DOHH2 (cell line): ENCODE measurements around the gene OR5AU1.

Source experiments
- H3F3A ChIP-seq: fragments of 200-600 bp; sonication (generic), shearing (Covaris generic); 2 replicates; pipeline ENCODE4 v1.6.0; 2016; ENCODE audit warnings: antibody characterized with exemption, mild to moderate bottlenecking; ENCODE audit not compliant: control insufficient read depth, insufficient read depth
- H3K27ac ChIP-seq: fragments of 200-600 bp; sonication (generic); 2 replicates; pipeline ENCODE4 v1.5.1; 2014; ENCODE audit warnings: low read depth, mild to moderate bottlenecking, low read length, moderate library complexity
- H3K27me3 ChIP-seq: fragments of 200-600 bp; sonication (generic); 2 replicates; pipeline ENCODE4 v1.6.1; 2014; ENCODE audit warnings: mild to moderate bottlenecking, low read length, mixed read lengths; ENCODE audit not compliant: control insufficient read depth
- H3K36me3 ChIP-seq: fragments of 200-600 bp; sonication (generic); 2 replicates; pipeline ENCODE4 v1.6.1; 2014; ENCODE audit warnings: mild to moderate bottlenecking, low read length, moderate library complexity, mixed read lengths; ENCODE audit not compliant: control insufficient read depth
- H3K4me1 ChIP-seq: fragments of 200-600 bp; sonication (generic); 2 replicates; pipeline ENCODE4 v1.6.1; 2014; ENCODE audit warnings: mild to moderate bottlenecking, low read length, mixed read lengths; ENCODE audit not compliant: control insufficient read depth
- H3K4me2 ChIP-seq: fragments of 200-600 bp; sonication (generic); 2 replicates; pipeline ENCODE4 v1.6.0; 2014; ENCODE audit warnings: mild to moderate bottlenecking, low read length, moderate library complexity
- H3K4me3 ChIP-seq: fragments of 200-600 bp; sonication (generic); 2 replicates; pipeline ENCODE4 v1.5.1; 2014; ENCODE audit warnings: mild to moderate bottlenecking, low read length, mixed read lengths
- H3K79me2 ChIP-seq: fragments of 200-600 bp; sonication (generic); 2 replicates; pipeline ENCODE4 v1.6.1; 2014; ENCODE audit warnings: mild to moderate bottlenecking, low read length, mixed read lengths; ENCODE audit not compliant: control insufficient read depth
- H3K9me2 ChIP-seq: fragments of 200-600 bp; sonication (generic); replicated peaks from 2 replicates; pipeline ENCODE4 v1.6.1; 2014; ENCODE audit warnings: mild to moderate bottlenecking, low read length, mixed read lengths; ENCODE audit not compliant: control insufficient read depth
- H3K9me3 ChIP-seq: fragments of 200-600 bp; sonication (generic); 2 replicates; pipeline ENCODE4 v1.6.1; 2014; ENCODE audit warnings: antibody characterized with exemption, low read length, mixed read lengths; ENCODE audit not compliant: control insufficient read depth, insufficient read depth
- H4K20me1 ChIP-seq: fragments of 200-600 bp; sonication (generic); 2 replicates; pipeline ENCODE4 v1.6.0; 2014; ENCODE audit warnings: low read depth, mild to moderate bottlenecking, antibody characterized with exemption, low read length, moderate library complexity; ENCODE audit not compliant: control insufficient read depth, insufficient read depth
- CTCF ChIP-seq: fragments of 200-600 bp; sonication (generic); IDR thresholded peaks from one replicate; pipeline ENCODE4 v1.5.1; 2014; ENCODE audit warnings: antibody characterized with exemption, mild to moderate bottlenecking, low read depth, low read length; ENCODE audit not compliant: poor library complexity, severe bottlenecking
- EZH2phosphoT487 ChIP-seq: fragments of 200-600 bp; sonication (generic); IDR thresholded peaks from 2 replicates; pipeline ENCODE4 v1.6.1; 2017; ENCODE audit warnings: borderline replicate concordance, mild to moderate bottlenecking, antibody characterized with exemption, low read length, moderate library complexity, mixed read lengths

Gene OR5AU1

GRCh38 chr14:21123429-21123828 is 32.4 kb downstream of the OR5AU1 start:
- H3K4me1 ChIP-seq: no peaks in the 10 kb centered on the region
- H4K20me1 ChIP-seq: no peaks in the 10 kb centered on the region
- no peak overlapping the region for H3K4me3 ChIP-seq
- no peak overlapping the region for H3K27ac ChIP-seq
- TF ChIP-seq EZH2phosphoT487 (no peak), CTCF (no peak)
- H3K9me3 ChIP-seq: no peaks in the 10 kb centered on the region
- no peaks in the 10 kb centered on the region for H3K79me2 ChIP-seq
- peaks cover 34% of the 10 kb centered on the region for H3K27me3 ChIP-seq
- H3K9me2 ChIP-seq: no peaks in the 10 kb centered on the region
- H3F3A ChIP-seq: no peaks in the 10 kb centered on the region
- no peaks in the 10 kb centered on the region for H3K36me3 ChIP-seq
- no peak overlapping the region for H3K4me2 ChIP-seq

- Histone ChIP-seq H3K4me2 (no peak overlapping the region), H3K4me1 (no peaks in the 10 kb centered on the region), H3K9me2 (no peaks in the 10 kb centered on the region), H3K79me2 (no peaks in the 10 kb centered on the region), H3K27me3 (peaks cover 26% of the 10 kb centered on the region), H3K9me3 (no peaks in the 10 kb centered on the region), H4K20me1 (no peaks in the 10 kb centered on the region), H3F3A (no peaks in the 10 kb centered on the region), H3K4me3 (no peak overlapping the region), H3K27ac (no peak overlapping the region), H3K36me3 (no peaks in the 10 kb centered on the region)
- no peak for TF ChIP-seq CTCF
- no peak for TF ChIP-seq EZH2phosphoT487
Observed at GRCh38 chr14:21121122-21121521, 34.7 kb downstream of the OR5AU1 start.

- H4K20me1 ChIP-seq: no peaks in the 10 kb centered on the region
- no peaks in the 10 kb centered on the region for H3K9me2 ChIP-seq
- H3K4me3 ChIP-seq: no peak overlapping the region
- TF ChIP-seq EZH2phosphoT487 (no peak), CTCF (no peak)
- peaks cover 22% of the 10 kb centered on the region for H3K27me3 ChIP-seq
- no peak overlapping the region for H3K27ac ChIP-seq
- no peaks in the 10 kb centered on the region for H3K4me1 ChIP-seq
- H3F3A ChIP-seq: no peaks in the 10 kb centered on the region
- H3K9me3 ChIP-seq: no peaks in the 10 kb centered on the region
- H3K79me2 ChIP-seq: no peaks in the 10 kb centered on the region
- no peaks in the 10 kb centered on the region for H3K36me3 ChIP-seq
- no peak overlapping the region for H3K4me2 ChIP-seq
Observed at GRCh38 chr14:21120686-21121085, 35.2 kb downstream of the OR5AU1 start.

- Histone ChIP-seq H3K4me2 (no peak overlapping the region), H3K9me3 (no peaks in the 10 kb centered on the region), H3K36me3 (no peaks in the 10 kb centered on the region), H3K27ac (no peak overlapping the region), H3K27me3 (peaks cover 19% of the 10 kb centered on the region), H3K4me1 (no peaks in the 10 kb centered on the region), H3K79me2 (no peaks in the 10 kb centered on the region), H3K9me2 (no peaks in the 10 kb centered on the region), H3F3A (no peaks in the 10 kb centered on the region), H3K4me3 (no peak overlapping the region), H4K20me1 (no peaks in the 10 kb centered on the region)
- TF ChIP-seq EZH2phosphoT487: no peak
- TF ChIP-seq CTCF: no peak
Observed at GRCh38 chr14:21118933-21119332, 36.9 kb downstream of the OR5AU1 start.
